ENCODE data around the gene RCVRN.
A peak's percentile ranks its signal among the peaks of the same experiment; 100 is the strongest.

RCVRN gene

DNA sequence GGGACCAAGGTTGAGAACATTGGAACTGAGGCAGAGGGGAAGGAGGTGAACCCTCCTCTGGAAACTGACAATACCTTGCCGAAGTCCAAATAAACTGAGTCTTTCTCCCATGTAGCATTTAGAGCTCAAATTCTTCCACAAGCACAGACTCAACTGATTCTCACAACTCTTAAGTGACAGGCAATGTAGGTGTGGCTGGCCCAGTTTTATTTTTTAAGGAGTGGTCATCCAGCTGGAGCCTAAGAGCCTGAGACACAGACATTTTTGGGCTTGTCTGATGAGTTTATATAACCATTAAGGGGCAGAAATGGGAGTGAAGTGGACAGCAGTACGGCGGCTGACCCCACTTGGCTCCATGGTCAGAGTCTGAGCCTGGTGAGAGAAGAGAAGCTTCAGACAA is 10.8 kb downstream of the RCVRN start:
- Histone ChIP-seq H3K4me1 (ENCODE audit: insufficient read depth, poor library complexity, severe bottlenecking) (peaks cover 13% of the 10 kb centered on the region), H3K36me3 (ENCODE audit: low read depth) (no peaks in the 10 kb centered on the region), H3K9me3 (ENCODE audit: severe bottlenecking) (no peaks in the 10 kb centered on the region), H3K4me3 (ENCODE audit: severe bottlenecking) (no peak overlapping the region), H3K27me3 (ENCODE audit: insufficient read depth, poor library complexity, severe bottlenecking) (no peaks in the 10 kb centered on the region), H3K27ac (ENCODE audit: poor library complexity, severe bottlenecking) (peak overlapping the region; percentile 21)
- TF ChIP-seq, protein P1, sequence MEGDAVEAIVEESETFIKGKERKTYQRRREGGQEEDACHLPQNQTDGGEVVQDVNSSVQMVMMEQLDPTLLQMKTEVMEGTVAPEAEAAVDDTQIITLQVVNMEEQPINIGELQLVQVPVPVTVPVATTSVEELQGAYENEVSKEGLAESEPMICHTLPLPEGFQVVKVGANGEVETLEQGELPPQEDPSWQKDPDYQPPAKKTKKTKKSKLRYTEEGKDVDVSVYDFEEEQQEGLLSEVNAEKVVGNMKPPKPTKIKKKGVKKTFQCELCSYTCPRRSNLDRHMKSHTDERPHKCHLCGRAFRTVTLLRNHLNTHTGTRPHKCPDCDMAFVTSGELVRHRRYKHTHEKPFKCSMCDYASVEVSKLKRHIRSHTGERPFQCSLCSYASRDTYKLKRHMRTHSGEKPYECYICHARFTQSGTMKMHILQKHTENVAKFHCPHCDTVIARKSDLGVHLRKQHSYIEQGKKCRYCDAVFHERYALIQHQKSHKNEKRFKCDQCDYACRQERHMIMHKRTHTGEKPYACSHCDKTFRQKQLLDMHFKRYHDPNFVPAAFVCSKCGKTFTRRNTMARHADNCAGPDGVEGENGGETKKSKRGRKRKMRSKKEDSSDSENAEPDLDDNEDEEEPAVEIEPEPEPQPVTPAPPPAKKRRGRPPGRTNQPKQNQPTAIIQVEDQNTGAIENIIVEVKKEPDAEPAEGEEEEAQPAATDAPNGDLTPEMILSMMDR (IDR thresholded peaks at IDR 0.05; ENCODE audit: poor library complexity, severe bottlenecking), result no peak
- no peak for ATAC-seq (ENCODE audit: low read depth)
- no peak for DNase-seq (ENCODE audit: low spot score)

DNA sequence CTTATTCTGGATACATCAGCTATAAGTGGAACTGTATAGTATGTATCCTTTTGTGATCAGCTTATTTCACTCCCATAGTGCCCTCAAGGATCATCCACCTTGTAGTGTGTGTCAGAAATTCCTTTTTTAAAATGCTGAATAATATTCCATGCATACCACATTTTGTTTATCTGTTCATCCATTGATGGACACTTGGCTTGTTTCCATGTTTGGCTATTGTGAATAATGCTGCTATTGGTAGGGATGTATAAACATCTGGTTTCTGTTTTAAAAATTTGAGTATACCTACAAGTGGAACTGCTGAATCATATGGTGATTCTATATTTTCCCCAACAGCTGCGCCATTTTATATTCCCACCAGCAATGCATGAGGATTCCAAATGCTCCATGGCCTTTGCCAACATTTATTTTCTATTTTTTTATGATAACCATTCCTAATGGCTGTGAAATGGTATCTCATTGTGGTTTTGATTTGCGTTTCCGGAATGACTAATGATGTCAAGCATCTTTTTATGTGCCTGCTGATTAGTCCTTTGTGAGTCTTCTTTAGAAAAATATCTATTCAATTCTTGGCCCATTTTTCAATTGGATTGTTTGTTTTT is 11.6 kb downstream of the RCVRN start:
- H3K27ac ChIP-seq (ENCODE audit: poor library complexity, severe bottlenecking), result peak overlapping the region; percentile 21

DNA sequence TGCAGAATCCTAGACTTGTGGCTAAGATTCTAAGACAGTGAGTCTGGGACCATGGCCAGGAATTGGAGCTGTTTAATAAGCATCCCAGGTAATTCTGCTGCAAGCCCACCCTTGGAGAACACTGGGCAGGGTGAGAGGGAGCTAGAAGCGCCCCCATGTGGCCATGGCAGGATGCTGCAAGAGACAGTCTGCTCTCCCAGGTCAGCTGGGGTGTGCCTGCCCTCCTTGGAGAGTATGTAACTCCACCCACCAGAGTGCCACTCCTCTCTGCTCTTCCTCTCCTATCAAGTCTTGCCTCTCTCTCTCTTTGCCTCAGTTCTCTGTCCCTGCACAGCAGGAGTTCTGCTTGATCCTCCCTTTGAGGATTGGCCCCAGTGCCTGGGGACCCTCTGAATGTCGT is 14.9 kb downstream of the RCVRN start:
- Histone ChIP-seq H3K4me3 (ENCODE audit: severe bottlenecking) (no peak overlapping the region), H3K27me3 (ENCODE audit: insufficient read depth, poor library complexity, severe bottlenecking) (no peaks in the 10 kb centered on the region), H3K9me3 (ENCODE audit: severe bottlenecking) (no peaks in the 10 kb centered on the region), H3K27ac (ENCODE audit: poor library complexity, severe bottlenecking) (no peak overlapping the region), H3K36me3 (ENCODE audit: low read depth) (no peaks in the 10 kb centered on the region), H3K4me1 (ENCODE audit: insufficient read depth, poor library complexity, severe bottlenecking) (peaks cover 13% of the 10 kb centered on the region)
- ATAC-seq (ENCODE audit: low read depth) (peak; percentile 44; the same call in 1 of the 3 replicates), DNase-seq (ENCODE audit: low spot score) (no peak)
- TF ChIP-seq, protein P1 (IDR thresholded peaks at IDR 0.05; ENCODE audit: poor library complexity, severe bottlenecking), result peak; percentile 56

More for the DNA sequence above, 11.6 kb downstream of the RCVRN start:
- DNase-seq (ENCODE audit: low spot score) (no peak), ATAC-seq (ENCODE audit: low read depth) (peak; percentile 70; the same call in 2 of the 3 replicates)
- no peaks in the 10 kb centered on the region for H3K9me3 ChIP-seq (ENCODE audit: severe bottlenecking)
- peaks cover 13% of the 10 kb centered on the region for H3K4me1 ChIP-seq (ENCODE audit: insufficient read depth, poor library complexity, severe bottlenecking)
- H3K4me3 ChIP-seq (ENCODE audit: severe bottlenecking), result no peak overlapping the region
- H3K36me3 ChIP-seq (ENCODE audit: low read depth), result no peaks in the 10 kb centered on the region
- TF ChIP-seq, protein P1 (IDR thresholded peaks at IDR 0.05; ENCODE audit: poor library complexity, severe bottlenecking), result no peak
- H3K27me3 ChIP-seq (ENCODE audit: insufficient read depth, poor library complexity, severe bottlenecking), result no peaks in the 10 kb centered on the region

DNA sequence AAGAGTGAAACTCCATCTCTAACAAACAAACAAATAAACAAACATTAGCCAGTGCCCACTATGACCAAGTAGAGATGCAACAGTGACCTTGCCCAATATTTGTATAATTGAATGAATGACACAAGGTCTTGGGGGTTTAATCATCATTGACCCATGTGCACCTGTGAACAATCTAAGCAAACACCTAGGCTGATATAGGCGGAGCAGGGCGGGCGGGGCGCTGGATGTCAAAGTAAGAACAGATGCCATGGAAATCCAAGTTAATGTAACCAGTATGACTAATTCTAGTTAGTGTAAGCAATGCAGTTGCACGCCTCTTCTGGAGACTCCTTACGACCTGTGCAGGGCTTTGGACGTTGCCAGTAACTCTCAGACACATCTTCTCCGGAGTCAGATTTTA is 17.6 kb downstream of the RCVRN start:
- TF ChIP-seq, protein P1 (IDR thresholded peaks at IDR 0.05; ENCODE audit: poor library complexity, severe bottlenecking), result no peak
- no peak for DNase-seq (ENCODE audit: low spot score)

DNA sequence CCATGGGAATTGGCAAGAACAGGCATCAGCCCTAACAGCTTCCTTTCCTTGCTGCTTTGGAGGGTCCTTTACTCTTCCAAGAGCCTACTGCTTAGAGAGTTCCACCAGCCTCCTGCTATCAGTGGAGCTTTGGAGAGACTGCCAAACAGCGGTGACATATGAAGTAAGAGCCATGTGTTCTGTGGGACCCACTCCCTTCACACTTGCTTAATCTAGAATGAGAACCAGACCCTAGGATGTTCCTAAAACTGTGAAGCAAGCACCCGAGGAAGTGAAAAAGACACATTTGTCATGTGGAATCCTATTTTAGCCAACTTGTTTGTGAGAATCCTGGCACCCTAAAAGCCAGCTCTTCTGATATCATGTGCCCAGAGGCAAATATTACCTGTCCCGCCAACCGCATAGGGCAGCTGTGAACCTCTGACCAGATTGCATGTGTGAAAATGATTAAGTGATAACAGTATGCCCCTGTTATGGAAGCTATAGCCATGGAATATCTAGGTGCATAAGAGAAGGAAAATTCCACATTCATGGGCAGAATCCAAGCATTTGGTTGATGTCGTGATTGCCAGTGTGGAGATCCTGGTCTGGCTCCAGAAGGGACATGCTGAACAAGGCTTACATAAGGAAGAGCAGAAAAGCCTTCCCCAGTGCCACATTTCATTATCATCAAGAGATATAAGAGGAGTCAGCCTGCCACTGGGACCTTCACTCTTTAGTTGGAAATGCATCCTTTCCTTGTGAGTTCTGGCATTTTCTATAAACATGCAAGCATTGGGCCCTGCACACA is 18.7 kb downstream of the RCVRN start:
- Histone ChIP-seq H3K36me3 (ENCODE audit: low read depth) (no peaks in the 10 kb centered on the region), H3K27me3 (ENCODE audit: insufficient read depth, poor library complexity, severe bottlenecking) (no peaks in the 10 kb centered on the region), H3K4me3 (ENCODE audit: severe bottlenecking) (no peak overlapping the region), H3K9me3 (ENCODE audit: severe bottlenecking) (no peaks in the 10 kb centered on the region), H3K27ac (ENCODE audit: poor library complexity, severe bottlenecking) (no peak overlapping the region), H3K4me1 (ENCODE audit: insufficient read depth, poor library complexity, severe bottlenecking) (no peaks in the 10 kb centered on the region)
- ATAC-seq (ENCODE audit: low read depth), result no peak
- DNase-seq (ENCODE audit: low spot score), result no peak
- TF ChIP-seq, protein P1 (IDR thresholded peaks at IDR 0.05; ENCODE audit: poor library complexity, severe bottlenecking), result no peak

More for the DNA sequence above, 17.6 kb downstream of the RCVRN start:
- peak; percentile 90 for ATAC-seq (ENCODE audit: low read depth)
- H3K4me1 ChIP-seq (ENCODE audit: insufficient read depth, poor library complexity, severe bottlenecking), result no peaks in the 10 kb centered on the region
- H3K36me3 ChIP-seq (ENCODE audit: low read depth), result no peaks in the 10 kb centered on the region
- H3K4me3 ChIP-seq (ENCODE audit: severe bottlenecking), result no peak overlapping the region
- no peaks in the 10 kb centered on the region for H3K9me3 ChIP-seq (ENCODE audit: severe bottlenecking)
- no peak overlapping the region for H3K27ac ChIP-seq (ENCODE audit: poor library complexity, severe bottlenecking)
- no peaks in the 10 kb centered on the region for H3K27me3 ChIP-seq (ENCODE audit: insufficient read depth, poor library complexity, severe bottlenecking)

Measured in RWPE2 (cell line).